WTC11 (cell line): Measurements from ENCODE around the gene ZDHHC7.

ENCODE experiments used
- CREM ChIP-seq: sonication (generic); formaldehyde crosslinking; IDR thresholded peaks from 2 replicates; pipeline ENCODE4 v1.8.1; 2022; ENCODE audit warnings: mild to moderate bottlenecking, missing genetic modification reagents, moderate library complexity
- IRF2 ChIP-seq: sonication (generic); formaldehyde crosslinking; IDR thresholded peaks from 2 replicates; pipeline ENCODE4 v1.8.0; 2022; ENCODE audit warnings: low read depth, missing genetic modification reagents, borderline replicate concordance
- KAT7 ChIP-seq: sonication (generic); formaldehyde crosslinking; IDR thresholded peaks from 2 replicates; pipeline ENCODE4 v1.8.1; 2023; ENCODE audit warnings: missing genetic modification reagents, mild to moderate bottlenecking, borderline replicate concordance
- TF ChIP-seq, protein P1 (sequence below): fragments of 200-600 bp; IDR thresholded peaks from 2 replicates; pipeline ENCODE4 v1.8.0; 2022; ENCODE audit warnings: antibody characterized with exemption
- TF ChIP-seq, protein P2 (sequence below): sonication (generic); formaldehyde crosslinking; IDR thresholded peaks from 2 replicates; pipeline ENCODE4 v1.8.1; 2023; ENCODE audit warnings: mild to moderate bottlenecking, missing genetic modification reagents
- TF ChIP-seq, protein P3 (sequence below): sonication (generic); formaldehyde crosslinking; IDR thresholded peaks from 2 replicates; pipeline ENCODE4 v1.8.0; 2023; ENCODE audit warnings: mild to moderate bottlenecking, missing genetic modification reagents

- TF ChIP-seq CREM = no peak
- no peak for TF ChIP-seq IRF2 (CRISPR knock-in tag)
- TF ChIP-seq, protein P1, sequence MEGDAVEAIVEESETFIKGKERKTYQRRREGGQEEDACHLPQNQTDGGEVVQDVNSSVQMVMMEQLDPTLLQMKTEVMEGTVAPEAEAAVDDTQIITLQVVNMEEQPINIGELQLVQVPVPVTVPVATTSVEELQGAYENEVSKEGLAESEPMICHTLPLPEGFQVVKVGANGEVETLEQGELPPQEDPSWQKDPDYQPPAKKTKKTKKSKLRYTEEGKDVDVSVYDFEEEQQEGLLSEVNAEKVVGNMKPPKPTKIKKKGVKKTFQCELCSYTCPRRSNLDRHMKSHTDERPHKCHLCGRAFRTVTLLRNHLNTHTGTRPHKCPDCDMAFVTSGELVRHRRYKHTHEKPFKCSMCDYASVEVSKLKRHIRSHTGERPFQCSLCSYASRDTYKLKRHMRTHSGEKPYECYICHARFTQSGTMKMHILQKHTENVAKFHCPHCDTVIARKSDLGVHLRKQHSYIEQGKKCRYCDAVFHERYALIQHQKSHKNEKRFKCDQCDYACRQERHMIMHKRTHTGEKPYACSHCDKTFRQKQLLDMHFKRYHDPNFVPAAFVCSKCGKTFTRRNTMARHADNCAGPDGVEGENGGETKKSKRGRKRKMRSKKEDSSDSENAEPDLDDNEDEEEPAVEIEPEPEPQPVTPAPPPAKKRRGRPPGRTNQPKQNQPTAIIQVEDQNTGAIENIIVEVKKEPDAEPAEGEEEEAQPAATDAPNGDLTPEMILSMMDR = no peak
- TF ChIP-seq, protein P2, sequence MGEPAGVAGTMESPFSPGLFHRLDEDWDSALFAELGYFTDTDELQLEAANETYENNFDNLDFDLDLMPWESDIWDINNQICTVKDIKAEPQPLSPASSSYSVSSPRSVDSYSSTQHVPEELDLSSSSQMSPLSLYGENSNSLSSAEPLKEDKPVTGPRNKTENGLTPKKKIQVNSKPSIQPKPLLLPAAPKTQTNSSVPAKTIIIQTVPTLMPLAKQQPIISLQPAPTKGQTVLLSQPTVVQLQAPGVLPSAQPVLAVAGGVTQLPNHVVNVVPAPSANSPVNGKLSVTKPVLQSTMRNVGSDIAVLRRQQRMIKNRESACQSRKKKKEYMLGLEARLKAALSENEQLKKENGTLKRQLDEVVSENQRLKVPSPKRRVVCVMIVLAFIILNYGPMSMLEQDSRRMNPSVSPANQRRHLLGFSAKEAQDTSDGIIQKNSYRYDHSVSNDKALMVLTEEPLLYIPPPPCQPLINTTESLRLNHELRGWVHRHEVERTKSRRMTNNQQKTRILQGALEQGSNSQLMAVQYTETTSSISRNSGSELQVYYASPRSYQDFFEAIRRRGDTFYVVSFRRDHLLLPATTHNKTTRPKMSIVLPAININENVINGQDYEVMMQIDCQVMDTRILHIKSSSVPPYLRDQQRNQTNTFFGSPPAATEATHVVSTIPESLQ (CRISPR knock-in tag) = no peak
- TF ChIP-seq KAT7 (CRISPR knock-in tag) = no peak
- TF ChIP-seq, protein P3, sequence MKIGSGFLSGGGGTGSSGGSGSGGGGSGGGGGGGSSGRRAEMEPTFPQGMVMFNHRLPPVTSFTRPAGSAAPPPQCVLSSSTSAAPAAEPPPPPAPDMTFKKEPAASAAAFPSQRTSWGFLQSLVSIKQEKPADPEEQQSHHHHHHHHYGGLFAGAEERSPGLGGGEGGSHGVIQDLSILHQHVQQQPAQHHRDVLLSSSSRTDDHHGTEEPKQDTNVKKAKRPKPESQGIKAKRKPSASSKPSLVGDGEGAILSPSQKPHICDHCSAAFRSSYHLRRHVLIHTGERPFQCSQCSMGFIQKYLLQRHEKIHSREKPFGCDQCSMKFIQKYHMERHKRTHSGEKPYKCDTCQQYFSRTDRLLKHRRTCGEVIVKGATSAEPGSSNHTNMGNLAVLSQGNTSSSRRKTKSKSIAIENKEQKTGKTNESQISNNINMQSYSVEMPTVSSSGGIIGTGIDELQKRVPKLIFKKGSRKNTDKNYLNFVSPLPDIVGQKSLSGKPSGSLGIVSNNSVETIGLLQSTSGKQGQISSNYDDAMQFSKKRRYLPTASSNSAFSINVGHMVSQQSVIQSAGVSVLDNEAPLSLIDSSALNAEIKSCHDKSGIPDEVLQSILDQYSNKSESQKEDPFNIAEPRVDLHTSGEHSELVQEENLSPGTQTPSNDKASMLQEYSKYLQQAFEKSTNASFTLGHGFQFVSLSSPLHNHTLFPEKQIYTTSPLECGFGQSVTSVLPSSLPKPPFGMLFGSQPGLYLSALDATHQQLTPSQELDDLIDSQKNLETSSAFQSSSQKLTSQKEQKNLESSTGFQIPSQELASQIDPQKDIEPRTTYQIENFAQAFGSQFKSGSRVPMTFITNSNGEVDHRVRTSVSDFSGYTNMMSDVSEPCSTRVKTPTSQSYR (CRISPR knock-in tag) = no peak
These were observed 15.4 kb upstream of the ZDHHC7 start for GRCh38 chr16:85026703-85027102.
